Middle frontal gyrus (tissue), 1 donor: Measurements from ENCODE around the gene GJA3.

Experiments used
- DNase-seq: peaks from one replicate; pipeline ENCODE4 v3.0.0-alpha.2; 2015; ENCODE audit warnings: low spot score; ENCODE audit errors: extremely low spot score

GJA3 gene

GRCh38 chr13:20160306-20161274 lies at the start of gene GJA3:
Gene GJA3 (minus strand): TSS chr13:20161052. CDS start chr13:20143288, 17,764 bp downstream.
- DNase-seq, result no peak

DNA sequence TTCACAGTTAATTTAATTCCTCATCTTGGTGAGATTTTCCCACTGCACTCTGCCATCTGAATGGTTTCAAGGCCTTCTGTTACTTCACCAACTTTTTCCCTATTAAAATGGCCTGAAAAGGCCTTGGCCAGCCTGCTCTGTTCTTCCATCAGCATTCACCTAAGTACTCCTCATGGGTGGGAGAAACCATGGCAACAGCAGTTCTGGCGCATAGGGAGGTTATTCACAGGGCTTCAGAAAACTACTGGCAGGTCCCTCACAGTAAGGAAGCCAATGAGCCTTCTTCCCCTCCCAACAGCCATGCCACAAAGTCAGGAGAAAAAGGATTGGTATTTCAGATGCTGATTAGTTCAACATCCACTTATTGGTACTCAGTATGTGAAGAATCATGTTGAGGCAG lies 49.1 kb upstream of the GJA3 start:
- DNase-seq, result no peak

DNA sequence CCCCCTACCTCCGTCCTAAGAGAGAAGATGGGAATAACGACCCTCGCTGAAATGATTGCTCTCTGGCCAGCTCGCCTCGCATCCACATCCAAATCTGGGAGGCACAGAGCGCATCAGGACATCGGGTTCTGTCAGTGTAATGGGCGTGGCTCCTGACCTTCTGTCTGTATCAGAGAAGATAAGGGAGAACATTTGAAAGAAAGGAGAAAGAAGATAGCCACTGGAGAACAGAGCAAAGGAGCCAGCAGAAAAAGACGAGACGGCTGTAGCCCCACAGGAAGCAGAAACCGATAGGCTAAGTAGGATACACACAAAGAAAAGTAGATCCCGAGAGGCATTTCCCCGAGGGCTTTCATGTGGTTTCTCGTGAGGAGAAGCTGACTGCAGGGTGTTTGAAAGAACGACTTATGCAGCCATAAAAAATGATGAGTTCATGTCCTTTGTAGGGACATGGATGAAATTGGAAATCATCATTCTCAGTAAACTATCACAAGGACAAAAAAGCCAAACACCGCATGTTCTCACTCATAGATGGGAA lies 45.9 kb upstream of the GJA3 start:
- no peak for DNase-seq

DNA sequence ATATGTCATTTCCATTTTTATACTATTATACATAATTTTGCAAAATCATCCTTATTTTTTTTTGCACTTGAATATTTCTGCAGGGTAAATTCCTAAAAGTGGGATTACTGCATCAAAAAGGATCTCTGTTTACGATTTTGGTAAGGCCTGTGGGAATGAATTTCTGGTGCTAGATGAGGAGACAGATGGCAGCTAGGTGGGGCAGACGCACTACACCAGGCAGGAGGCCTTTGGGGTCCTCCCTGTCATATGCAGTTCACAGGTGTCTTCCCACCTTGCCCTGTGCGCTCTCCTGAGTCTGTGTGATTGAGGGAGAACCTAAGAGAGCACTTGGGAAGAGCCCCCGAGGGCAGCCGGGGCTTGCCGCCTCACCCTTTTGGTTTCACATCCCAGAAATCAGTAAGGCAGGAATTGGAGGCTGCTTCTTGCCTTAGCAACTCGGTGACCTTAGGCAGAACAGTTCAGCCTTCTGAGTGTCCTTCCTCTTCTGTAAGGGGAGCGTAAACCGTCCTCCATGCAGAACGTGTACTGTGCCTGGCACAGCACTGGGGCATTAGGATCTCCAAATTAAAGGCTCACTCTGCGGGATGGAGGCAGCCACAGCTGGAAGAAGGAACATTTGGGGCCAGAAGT lies 45.3 kb upstream of the GJA3 start:
- DNase-seq, result no peak

GRCh38 chr13:20198781-20199180 lies 37.9 kb upstream of the GJA3 start:
- no peak for DNase-seq

- no peak for DNase-seq
Observed at GRCh38 chr13:20197361-20197834, 36.5 kb upstream of the GJA3 start.

DNA sequence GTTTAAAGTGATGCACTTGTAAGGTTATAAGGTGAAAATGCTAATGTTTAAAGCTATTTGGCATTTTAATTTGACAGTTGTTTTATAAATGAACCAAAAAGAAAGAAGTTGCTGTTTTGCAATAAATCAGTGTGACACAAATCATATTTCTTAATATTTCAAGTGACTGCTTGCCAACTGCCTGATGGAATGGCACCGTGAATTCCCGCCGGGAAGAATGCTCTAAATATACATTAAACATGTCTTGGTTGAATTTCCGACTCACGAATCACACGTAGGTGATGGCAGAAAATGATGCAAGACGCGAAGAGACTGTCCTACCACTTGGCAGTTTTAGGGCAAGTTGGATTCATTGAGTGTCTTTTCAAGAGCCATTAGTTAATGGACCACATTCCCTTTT lies 34.9 kb upstream of the GJA3 start:
- no peak for DNase-seq

DNA sequence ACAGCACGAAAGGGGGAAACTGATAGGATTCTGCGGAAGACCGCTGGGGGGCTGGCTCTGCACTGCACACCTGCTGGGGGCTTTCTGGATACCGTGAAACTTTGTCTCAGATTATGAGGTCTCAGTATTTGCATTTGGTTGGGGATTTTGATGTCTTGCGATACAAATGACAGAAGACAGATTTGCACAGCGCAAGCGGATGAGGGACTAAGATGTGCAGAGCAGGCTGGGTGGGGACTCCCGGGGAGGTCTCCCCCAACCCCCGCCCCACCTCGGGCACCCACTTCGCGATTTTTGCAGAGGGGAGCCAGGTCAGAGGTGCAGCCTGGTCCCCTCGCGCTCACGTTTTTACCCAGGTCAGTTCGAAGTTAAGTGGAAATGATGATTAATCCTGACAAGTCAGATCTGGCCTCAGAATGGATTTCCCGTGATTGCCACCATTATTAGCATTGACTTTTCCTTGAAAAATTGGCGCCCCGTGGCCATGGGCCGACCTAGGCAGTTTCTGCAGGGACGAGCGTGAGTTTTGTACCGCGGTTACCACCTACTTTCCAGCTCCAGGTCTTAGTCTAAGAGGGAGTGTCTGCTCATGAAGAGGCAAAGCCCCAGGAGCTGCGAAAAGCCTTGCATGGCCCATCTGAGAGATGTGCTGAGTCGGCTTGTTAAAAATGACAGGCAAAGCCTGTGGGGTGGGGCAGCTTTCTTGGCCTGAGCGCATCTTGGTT lies 33.2 kb upstream of the GJA3 start:
- no peak for DNase-seq

GRCh38 chr13:20193162-20193906 lies 32.5 kb upstream of the GJA3 start:
- no peak for DNase-seq

DNA sequence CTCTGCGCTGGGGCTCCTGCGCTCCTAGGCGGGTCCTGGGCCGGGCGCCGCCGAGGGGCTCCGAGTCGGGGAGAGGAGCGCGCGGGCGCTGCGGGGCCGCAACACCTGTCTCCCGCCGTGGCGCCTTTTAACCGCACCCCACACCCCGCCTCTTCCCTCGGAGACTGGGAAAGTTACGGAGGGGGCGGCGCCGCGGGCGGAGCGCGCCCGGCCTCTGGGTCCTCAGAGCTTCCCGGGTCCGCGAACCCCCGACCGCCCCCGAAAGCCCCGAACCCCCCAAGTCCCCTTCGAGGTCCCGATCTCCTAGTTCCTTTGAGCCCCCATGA lies 31.9 kb upstream of the GJA3 start, which contains the start of gene GJB2:
Gene GJB2 (minus strand): TSS at position 103 of the 326 bp plus-strand sequence. CDS start 3,357 bp downstream, outside the sequence.
- no peak for DNase-seq

DNA sequence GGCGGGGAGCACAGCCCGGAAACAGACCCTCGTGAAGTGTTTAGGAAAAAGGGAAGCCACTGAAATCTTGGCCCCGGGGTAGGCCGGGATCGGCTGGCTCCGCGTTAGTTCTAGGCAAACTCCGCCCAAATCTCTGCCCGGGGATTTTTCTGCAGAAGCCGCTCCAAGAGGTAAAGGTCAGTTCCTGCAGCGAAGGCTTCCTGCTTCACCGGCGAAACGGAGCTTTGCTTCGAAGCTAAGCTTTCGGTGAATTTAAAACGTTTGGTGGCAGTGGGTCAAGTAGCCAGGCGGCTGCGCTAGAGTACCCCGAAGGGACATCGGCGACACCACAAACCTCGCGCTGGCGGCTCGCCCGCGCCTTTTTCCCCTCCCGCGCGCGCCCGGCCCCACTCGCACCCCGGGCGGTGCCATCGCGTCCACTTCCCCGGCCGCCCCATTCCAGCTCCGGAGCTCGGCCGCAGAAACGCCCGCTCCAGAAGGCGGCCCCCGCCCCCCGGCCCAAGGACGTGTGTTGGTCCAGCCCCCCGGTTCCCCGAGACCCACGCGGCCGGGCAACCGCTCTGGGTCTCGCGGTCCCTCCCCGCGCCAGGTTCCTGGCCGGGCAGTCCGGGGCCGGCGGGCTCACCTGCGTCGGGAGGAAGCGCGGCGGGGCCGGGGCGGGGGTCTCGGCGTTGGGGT lies 31.4 kb upstream of the GJA3 start:
- no peak for DNase-seq

DNA sequence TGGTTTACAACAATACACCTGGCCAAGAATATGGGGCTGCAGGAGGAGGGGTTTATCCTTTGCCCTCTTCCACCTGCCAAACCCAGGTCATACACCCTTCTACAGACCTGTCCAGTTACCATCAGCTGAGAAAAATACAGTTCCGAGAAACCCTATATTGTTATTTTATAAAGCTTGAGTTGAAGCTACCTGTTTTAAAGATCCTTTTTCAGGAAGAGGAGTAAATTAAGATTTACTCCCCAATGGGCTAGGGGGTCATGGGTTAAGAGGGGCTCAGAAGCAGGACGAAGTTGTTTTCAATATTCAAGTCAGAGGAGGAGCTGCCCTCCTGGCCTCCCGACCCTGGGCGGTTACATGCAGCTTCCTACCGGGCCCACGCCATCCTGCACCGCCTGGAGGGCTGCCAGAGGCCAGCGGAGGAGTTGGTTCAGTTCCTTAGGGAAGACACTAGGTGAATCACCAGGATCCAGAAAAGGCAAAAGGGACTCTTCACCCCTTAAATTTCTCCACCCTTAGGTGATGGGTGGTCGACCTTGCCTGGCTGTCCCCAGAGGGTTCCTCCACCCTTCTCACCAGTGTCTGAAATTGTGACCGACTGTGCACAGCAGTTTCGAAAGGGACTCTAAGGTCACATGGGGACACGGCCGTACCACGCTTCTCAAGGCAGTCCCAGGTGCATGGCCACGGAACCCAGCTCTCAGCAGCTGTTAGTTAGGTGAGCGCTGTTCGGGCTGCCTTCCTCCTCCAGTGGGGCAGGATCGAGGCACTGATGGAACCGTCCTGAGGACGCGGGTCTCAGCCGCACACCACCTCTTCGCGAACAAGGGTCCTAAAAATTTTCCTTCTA lies 30.7 kb upstream of the GJA3 start:
- DNase-seq, result no peak

- DNase-seq, result no peak
Observed at GRCh38 chr13:20190481-20191310, 29.8 kb upstream of the GJA3 start.

DNA sequence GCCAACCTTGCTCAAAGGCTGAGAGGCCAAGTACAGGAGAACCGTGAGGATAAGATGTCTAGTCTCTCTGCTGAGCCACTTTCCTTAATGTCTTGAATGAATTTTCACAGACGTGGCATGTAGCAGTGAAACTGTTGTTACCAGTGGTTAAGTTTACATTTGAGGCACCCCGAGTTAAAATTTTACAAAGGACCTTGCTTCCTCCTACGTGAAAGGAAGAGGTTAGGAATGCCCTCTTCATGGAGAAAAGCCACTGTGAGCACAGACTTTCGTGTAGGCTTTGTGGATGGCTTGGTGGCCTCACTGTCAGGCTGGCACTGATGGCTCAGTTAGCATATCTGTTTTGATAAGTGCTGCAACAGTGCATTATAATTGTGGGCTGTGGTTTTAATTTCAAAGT lies 29.2 kb upstream of the GJA3 start:
- DNase-seq, result no peak

- DNase-seq, result no peak
Observed at GRCh38 chr13:20188667-20189553, 28.1 kb upstream of the GJA3 start.

DNA sequence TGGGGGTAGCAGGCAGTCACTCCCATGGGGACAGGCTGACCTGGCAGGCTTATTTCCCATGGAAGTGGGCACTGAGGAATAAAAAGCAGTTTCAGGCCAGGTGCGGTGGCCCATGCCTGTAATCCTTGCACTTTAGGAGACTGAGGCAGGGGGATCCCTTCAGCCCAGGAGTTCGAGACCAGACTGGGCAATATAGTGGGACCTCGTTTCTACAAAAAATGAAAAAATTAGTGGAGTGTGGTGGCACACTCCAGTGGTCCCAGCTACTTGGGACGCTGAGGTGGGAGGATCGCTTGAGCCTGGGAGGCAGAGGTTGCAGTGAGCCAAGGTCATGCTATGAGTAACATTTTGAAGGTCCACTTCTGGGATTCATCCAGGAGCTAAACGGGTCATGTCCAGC lies 25.9 kb upstream of the GJA3 start:
- no peak for DNase-seq

DNA sequence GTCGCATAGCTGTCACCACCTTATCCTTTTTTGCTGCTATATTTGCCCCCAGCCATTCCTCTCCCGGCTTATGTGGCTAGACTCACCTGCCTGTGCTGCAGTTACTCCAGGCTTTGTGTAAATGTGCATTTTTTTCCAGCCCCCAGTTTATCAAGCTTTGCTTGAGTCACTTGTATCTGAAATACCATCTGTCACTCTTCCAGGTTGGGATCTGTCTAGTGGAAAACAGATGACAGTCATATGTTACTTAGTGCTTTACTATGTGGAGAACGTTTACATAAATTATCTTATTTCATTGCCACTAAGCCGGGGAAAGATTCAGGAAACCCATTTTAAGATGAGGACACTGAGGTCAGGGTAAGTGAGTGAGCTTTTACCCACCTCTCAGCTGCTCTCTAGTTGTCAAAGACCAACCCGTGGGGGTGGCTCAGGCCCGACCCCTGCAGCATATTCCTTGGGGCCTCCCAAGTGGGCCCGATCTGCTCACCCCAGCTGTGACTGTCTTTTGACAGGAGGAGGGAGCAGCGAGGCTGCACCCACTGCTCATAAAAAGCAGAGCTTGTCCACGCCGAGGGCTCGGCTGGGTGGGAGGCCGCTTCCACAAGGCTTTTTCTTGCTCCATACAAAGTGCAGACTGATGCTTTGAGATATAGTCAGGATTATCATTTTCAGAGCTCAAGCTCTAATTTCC lies 24.7 kb upstream of the GJA3 start:
- no peak for DNase-seq
